ENCODE data around the gene CDH5.

GRCh38 chr16:66386629-66387622 is 20.4 kb downstream of the CDH5 start:
- TF ChIP-seq POLR2A (IDR thresholded peaks at IDR 0.05; ENCODE audit: low read depth, low read length) = no peak
- TF ChIP-seq POLR2AphosphoS5 (IDR thresholded peaks at IDR 0.05; ENCODE audit: low read depth, low read length) = no peak
